ENCODE data around the gene CLCN2. TPM values are rescaled to one million over a fixed set of nuclear protein-coding genes. Genes with fewer than 3 reads are reported as not detected.

Gene CLCN2
- total RNA-seq, 1 experiment from 2014 or later: 21.1 TPM

DNA sequence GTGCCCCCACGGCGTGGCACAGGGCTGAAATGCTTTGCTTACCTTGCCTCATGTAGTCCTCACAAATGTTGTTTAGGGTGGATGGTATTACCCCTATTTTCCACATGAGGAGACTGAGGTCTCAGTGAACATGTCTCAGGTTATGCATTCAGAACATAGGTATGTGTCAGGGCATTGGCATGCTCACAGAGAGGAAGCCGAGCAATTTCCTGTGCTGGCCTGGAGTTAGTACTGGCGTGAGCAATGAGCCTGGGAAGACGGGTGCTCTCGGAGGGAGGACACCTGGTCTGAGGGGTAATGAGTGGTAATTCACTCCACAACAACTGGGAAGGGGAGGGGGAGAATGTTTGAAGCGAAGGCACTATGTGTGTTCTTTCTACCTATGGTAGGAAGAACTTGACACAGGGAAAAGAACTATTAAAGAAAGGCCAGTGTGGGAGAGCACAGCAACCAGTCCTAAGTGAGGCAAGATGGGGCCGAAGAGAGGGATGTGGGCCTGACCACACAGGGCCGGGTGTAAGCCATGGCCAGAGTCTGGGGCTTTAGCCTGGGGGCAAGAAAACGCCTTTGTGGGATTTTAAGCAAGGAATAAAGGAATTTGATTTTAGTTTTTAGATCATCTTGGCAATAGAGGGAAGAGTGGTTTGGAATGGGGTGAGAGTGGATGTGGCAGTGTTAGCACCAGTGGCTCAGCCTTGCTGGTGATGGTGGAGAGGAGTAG lies 28.9 kb downstream of the CLCN2 start:
- DNase-seq (ENCODE audit: low read depth): peak; percentile 98

DNA sequence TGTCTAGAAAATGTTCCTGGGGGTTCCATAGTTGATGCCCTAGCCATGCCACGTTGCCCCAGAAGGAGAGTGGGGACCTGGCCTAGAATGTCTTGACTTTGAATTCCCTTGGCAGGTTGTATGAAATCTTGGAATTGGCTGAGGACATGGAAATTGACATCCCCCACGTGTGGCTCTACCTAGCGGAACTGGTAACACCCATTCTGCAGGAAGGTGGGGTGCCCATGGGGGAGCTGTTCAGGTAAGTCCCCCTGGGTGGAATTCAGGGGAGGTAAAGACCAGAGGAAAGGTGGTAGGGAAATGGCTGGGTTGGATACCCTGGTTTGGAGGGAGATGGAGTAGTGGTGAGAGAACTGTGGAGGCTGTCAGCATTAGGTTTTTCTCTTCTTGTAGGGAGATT lies 32.9 kb downstream of the CLCN2 start:
- no peak for DNase-seq (ENCODE audit: low read depth)

DNA sequence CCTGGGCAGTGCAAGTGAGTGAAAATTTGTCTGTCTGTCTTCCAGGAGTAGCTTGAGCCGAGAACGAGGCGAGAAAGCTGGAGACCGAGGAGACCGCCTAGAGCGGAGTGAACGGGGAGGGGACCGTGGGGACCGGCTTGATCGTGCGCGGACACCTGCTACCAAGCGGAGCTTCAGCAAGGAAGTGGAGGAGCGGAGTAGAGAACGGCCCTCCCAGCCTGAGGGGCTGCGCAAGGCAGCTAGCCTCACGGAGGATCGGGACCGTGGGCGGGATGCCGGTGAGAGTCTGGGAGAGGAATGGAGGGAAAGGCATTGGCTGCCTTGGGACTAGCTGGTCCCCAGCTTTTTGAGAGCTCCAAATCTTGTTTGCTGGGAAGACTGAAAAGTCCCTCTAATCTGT lies 34.2 kb downstream of the CLCN2 start:
- no peak for DNase-seq (ENCODE audit: low read depth)

DNA sequence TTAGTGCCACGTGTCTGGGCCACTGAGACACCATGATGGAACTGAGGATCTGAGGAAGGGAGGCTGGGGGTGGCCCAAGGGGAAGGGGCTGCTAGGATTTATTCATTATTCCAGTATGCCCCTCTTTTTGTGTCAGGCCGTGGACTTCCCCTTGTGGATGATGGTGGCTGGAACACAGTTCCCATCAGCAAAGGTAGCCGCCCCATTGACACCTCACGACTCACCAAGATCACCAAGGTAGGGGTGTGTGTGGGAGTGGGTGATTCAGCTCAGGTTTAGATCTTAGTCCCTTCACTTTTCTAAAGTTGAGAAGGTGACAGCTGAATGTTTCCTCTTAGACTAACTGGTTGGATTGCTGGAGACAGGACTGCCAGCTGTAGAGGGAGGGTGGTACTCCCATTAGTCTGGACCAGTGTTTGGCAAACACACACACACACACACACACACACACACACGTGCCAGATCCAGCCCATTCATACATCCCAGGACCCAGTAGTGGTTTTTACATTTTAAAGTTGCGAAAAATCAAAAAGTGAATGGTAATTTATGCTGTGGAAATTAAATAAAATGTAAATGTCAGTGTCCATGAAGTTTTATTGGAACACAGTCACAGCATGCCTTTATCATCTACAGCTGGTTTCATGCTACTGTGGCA lies 35.6 kb downstream of the CLCN2 start:
- DNase-seq (ENCODE audit: low read depth): no peak

DNA sequence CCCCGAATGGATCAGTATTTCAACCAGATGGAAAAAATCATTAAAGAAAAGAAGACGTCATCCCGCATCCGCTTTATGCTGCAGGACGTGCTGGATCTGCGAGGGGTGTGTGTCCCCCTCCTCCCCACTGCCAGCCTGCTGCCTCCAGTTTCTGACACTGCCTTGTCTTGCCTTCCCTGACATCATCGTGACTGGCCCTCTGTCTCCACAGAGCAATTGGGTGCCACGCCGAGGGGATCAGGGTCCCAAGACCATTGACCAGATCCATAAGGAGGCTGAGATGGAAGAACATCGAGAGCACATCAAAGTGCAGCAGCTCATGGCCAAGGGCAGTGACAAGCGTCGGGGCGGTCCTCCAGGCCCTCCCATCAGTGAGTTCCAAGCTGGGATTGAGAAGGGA lies 36.1 kb downstream of the CLCN2 start:
- no peak for DNase-seq (ENCODE audit: low read depth)

DNA sequence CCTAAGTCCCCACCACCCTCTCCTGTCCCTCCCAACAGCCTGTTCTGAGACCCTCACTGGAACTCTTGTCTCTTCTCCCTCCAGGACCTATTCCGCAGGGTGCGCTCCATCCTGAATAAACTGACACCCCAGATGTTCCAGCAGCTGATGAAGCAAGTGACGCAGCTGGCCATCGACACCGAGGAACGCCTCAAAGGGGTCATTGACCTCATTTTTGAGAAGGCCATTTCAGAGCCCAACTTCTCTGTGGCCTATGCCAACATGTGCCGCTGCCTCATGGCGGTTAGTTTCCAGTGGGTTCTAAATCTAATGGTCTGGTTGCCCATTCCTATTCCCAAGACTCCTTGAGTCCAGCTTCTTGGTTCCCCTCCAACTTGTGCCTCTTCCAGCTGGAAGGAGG lies 37.7 kb downstream of the CLCN2 start:
- DNase-seq (ENCODE audit: low read depth): no peak

DNA sequence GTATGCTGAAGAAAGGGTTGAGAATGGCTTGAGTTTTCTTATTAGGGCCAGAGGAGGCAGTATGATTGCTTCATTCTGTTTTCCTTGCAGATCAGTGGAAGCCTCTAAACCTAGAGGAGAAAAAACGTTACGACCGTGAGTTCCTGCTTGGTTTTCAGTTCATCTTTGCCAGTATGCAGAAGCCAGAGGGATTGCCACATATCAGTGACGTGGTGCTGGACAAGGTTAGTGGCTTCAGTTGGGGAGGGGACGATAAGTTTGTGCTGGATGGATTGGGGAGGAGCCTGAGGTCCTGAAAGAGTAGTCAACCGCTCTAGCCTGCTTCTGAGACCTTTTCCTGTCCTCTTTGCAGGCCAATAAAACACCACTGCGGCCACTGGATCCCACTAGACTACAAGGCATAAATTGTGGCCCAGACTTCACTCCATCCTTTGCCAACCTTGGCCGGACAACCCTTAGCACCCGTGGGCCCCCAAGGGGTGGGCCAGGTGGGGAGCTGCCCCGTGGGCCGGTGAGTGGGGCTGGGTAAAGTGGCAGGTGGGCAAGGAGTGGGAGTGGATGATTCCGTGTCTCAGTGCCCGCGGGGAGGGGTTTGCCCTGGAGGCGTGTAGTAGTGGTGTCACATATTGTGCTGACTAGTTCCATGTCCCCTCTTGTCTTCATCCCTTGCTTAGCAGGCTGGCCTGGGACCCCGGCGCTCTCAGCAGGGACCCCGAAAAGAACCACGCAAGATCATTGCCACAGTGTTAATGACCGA lies 38.5 kb downstream of the CLCN2 start:
- no peak for DNase-seq (ENCODE audit: low read depth)

DNA sequence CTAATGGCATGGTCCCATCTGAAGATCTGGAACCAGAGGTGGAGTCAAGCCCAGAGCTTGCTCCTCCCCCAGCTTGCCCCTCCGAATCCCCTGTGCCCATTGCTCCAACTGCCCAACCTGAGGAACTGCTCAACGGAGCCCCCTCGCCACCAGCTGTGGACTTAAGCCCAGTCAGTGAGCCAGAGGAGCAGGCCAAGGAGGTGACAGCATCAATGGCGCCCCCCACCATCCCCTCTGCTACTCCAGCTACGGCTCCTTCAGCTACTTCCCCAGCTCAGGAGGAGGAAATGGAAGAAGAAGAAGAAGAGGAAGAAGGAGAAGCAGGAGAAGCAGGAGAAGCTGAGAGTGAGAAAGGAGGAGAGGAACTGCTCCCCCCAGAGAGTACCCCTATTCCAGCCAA lies 39.7 kb downstream of the CLCN2 start:
- DNase-seq (ENCODE audit: low read depth): no peak

DNA sequence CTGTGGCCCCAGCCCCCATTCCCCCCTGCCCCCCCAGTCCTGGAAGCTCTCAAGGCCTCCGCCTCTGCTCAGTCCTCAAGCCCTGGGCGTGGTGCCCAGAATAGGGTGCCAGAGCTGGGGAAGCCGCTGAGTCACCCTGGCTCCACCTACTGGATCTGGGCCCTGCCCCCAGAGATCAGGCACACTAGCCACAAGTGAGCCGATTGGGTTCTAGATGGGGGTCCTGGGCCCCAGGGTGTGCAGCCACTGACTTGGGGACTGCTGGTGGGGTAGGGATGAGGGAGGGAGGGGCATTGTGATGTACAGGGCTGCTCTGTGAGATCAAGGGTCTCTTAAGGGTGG lies 41.3 kb downstream of the CLCN2 start:
- peak; percentile 97 for DNase-seq (ENCODE audit: low read depth)

DNA sequence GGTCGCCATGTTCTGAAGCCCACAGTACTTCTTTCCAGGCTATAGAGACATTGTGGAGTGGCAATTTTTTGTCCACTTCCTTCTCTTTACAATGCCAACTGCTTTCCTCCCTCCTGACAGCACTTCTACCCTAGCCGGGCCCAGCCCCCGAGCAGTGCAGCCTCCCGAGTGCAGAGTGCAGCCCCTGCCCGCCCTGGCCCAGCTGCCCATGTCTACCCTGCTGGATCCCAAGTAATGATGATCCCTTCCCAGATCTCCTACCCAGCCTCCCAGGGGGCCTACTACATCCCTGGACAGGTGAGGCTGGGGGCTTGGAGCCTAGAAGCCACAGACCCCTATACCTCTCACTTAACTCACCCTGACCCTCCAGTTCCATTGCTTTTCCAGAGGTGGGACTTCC lies 44.2 kb downstream of the CLCN2 start:
- no peak for DNase-seq (ENCODE audit: low read depth)

DNA sequence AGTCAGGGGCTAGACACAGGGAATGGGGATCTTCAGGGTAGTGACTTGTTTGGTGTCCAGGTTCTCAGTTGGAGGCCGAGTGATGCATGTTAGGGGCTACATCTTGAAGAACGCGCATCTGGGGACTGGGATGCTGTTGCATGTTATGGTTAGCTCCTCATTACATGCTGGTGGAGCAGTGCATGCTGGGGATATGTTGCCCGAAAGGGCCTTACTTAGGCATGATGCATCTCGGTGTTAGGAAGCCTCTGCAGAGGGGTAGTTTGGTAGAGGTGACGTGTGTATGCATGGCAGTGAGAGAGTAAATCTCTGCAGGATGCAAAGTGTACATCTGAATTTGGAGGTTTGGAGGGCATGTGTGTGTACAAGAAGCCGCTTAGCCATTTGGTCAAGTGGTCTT lies 44.6 kb downstream of the CLCN2 start:
- no peak for DNase-seq (ENCODE audit: low read depth)

DNA sequence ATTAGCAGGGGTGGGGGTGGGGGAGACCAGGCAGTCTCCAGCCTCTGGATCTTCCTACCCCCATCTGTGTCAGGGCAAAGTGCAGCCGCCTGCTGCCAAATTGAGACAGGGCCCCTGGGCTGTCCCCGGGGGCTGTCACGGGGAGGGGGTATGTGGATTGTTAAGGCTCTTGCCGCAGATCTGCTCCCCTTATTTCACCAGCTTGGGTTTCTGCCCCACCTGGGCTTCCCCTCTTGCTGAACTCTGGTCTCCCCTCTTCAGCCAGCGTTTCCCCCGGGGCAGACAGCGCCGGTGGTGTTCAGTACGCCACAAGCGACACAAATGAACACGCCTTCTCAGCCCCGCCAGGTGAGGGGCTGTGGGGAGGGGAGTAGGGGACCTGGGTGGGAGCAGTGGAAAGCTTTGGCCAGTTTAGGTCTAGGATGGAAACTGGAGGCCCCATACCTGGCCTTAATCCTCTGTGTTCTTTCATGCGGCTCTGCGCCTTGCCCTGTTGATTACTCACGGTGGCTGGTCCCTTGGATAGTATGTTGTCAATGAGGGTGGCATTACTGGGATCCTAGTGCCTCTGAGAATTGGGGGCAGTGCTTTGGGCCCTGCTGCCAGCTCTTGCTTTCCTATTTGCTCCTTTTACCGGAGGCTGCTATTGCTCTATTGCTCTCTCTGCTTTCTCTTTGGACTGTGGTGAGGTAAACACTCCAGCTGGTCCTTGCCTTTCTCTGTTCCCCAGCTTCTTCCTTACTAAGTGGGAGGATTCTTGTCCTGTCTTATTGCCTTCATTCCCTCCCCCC lies 45.3 kb downstream of the CLCN2 start:
- DNase-seq (ENCODE audit: low read depth): no peak

DNA sequence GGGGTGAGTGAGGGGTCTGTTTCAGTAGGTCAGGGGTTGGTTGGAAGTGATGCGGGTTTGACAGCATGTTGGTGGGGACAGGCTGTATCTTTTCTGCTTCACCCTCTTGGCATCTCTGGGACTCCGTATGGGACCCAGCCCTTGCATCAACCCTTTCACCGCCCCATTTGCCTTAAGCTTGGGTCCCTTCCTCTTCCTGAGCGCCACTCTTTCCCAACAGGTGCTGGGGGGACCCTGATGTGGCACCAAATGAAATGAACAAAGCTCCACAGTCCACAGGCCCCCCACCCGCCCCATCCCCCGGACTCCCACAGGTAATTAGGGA lies 45.9 kb downstream of the CLCN2 start:
- no peak for DNase-seq (ENCODE audit: low read depth)

DNA sequence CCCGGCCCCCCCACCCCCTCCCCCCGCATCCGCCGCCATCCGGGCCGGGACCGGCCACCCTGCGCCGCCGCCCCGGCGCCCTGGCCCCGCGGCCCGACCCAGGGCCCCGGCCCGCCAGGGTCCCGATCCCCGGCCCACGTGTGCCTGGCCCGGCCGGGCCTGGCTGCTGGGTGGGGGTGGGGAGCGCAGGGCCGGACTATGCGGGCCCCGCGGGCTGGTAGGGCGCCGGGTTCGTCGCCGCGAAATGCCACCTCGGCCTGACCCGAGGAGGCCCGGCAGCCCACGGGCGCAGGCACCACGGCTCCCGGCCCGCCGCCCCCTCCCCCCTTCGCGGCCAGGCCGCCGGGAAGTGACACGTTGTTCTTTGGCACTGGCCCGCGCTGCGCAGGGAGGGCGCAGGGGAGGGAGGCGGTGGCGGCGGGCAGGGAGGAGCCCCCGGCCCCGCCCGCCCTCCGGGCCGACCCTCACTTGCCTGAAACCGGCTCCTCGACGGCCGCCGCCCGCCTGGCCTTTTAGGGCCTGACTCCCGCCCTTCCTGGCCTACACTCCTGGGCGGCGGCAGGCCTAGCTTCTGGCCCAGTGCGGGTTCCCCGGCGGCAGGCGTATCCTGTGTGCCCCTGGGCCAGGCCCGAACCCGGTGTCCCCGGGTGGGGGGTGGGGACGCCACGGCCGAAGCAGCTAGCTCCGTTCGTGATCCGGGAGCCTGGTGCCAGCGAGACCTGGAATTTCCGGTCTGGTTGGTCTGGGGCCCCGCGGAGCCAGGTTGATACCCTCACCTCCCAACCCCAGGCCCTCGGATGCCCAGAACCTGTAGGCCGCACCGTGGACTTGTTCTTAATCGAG lies 46.5 kb downstream of the CLCN2 start:
- DNase-seq (ENCODE audit: low read depth): peak; percentile 75

DNA sequence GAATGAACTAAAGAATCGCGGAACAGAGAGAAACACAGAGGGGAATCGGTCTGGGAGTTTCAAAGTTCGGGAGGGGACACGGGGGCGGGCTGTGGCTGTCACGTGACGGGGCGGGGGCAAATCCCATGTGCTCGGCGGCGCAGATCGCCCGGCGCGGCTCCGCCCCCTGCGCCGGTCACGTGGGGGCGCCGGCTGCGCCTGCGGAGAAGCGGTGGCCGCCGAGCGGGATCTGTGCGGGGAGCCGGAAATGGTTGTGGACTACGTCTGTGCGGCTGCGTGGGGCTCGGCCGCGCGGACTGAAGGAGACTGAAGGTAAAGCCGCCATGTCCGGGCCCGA lies 47.1 kb downstream of the CLCN2 start, which contains the start of gene EIF4G1:
Gene EIF4G1, plus strand, starts transcription at position 244 of the 337 bp plus-strand sequence. CDS start 1,191 bp downstream, outside the sequence.
- DNase-seq (ENCODE audit: low read depth): peak; percentile 96

DNA sequence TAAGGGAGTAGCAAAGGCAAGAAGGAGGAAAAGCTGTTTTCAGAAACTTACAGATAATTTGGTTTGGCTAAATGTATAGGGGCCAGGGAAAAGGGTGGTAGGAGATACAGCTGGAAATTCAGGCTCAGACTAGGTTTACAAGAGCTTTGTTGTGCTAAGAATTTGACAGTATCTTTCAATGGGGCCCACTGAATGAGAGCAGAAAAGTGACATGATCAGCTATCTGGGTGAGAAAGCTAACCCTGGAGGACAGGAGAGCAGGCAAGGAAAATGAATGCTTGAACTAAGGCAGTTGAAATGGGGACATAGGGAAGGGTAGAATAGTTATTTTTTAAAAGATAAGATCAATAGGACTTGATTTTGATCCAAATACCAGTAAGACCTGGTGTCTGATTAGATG lies 49.8 kb downstream of the CLCN2 start:
- no peak for DNase-seq (ENCODE audit: low read depth)

DNA sequence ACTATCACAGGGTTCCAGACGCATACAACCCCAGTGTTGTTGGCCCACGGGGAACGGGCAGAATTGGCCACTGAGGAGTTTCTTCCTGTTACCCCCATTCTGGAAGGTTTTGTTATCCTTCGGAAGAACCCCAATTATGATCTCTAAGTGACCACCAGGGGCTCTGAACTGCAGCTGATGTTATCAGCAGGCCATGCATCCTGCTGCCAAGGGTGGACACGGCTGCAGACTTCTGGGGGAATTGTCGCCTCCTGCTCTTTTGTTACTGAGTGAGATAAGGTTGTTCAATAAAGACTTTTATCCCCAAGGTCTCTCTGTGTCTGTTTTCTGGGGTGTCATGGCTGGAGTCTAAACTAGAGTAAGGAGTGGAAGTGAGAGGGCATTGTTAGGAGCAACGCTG lies 52.7 kb downstream of the CLCN2 start:
- no peak for DNase-seq (ENCODE audit: low read depth)

DNA sequence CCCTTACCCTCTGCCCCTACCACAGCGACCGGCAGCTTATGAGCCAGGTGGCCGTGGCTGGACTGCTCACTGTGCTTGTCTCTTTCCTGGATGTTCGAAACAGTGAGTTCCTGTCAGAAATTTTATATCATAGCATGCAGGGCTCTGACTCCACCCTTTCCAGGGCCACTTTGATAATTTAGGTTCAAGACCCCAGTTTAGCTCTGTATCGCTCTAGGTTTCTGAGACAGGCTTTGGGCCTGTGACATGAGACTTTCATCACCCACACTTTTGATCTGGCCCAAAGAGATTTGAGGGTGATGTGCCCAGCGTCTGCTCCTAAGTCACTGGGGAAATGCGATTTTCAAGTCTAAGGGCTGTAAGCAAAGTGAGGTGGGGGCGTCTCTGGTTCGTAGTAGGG lies 53.5 kb downstream of the CLCN2 start:
- DNase-seq (ENCODE audit: low read depth): no peak

DNA sequence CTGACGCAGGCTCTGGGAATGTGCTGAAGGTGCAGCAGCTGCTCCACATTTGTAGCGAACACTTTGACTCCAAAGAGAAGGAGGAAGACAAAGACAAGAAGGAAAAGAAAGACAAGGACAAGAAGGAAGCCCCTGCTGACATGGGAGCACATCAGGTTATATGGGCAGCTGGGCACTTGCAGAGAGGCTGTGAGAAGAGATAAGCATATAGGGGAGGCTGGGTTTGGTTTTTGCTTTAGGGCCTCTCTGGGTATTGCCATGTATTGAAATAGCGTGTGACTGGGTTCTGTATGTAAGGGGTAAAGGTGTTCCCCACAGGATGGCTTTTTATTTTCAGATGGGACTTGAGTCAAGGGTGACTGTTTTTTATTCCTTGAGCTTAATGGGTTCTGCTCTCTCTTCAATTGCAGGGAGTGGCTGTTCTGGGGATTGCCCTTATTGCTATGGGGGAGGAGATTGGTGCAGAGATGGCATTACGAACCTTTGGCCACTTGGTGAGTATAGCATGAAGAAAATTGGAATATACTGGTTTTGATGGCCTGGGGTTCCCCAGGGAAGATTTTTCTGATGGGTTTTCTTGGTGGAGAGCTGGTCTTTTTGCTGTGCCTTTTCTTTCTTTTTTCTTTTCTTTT lies 54.9 kb downstream of the CLCN2 start:
- DNase-seq (ENCODE audit: low read depth): no peak

DNA sequence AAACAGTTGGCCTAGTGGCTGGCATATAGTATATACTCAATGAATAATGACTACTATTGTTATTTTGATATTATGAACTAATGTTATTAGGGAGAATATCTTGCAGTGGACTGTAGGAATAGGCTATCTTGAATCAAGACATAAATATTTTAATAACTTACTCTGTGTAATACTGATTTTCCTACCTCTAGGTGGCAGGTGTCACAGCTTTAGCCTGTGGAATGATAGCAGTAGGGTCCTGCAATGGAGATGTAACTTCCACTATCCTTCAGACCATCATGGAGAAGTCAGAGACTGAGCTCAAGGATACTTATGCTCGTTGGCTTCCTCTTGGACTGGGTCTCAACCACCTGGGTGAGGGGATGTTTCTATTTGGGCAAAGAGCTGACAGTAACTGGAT lies 55.8 kb downstream of the CLCN2 start:
- DNase-seq (ENCODE audit: low read depth): peak; percentile 26

DNA sequence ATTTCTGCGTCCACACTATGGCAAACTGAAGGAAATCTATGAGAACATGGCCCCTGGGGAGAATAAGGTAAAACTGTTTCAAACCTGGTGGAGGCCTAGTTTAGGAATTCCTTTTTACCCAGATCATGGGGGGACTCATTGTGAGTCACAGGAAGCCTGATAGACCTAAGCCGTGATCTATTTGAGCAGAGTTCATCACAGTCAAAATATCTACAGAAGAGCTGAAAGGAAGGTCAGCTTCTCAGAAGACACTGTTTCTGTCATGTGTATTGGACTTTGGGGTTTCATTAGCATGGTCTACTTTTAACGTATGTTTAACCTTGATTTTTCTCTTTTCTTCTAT lies 61.1 kb downstream of the CLCN2 start:
- peak; percentile 87 for DNase-seq (ENCODE audit: low read depth)
